K562 (cell line): ENCODE data around the gene NFE2. TPM values are rescaled to one million over a fixed set of nuclear protein-coding genes. Genes with fewer than 3 reads are reported as not detected.

ENCODE experiments used
- NFIX ChIP-seq: fragments of 250-450 bp; sonication (Bioruptor Pico); IDR thresholded peaks from 2 replicates; pipeline ENCODE4 v1.4.0; 2020; ENCODE audit warnings: low read depth, mild to moderate bottlenecking, moderate library complexity
- SNRNP70 ChIP-seq: fragments of 200-400 bp; formaldehyde crosslinking; optimal IDR thresholded peaks from 2 replicates; pipeline ENCODE3; 2017; ENCODE audit warnings: low read depth, low read length
- ZKSCAN8 ChIP-seq: fragments of 200-800 bp; sonication (Bioruptor generic); IDR thresholded peaks from 2 replicates; pipeline ENCODE4 v1.6.1; 2016; ENCODE audit warnings: missing genetic modification characterization, missing compliant biosample characterization
- polyA plus RNA-seq, 8 experiments: library from polyadenylated mRNA; depleted of rRNA in 4 of 8; stranded (reverse) in 5 of 8; unstranded in 3 of 8; fragments of >200 nt; fragmentation: Nextera tagmentation in 2 of 8; fragmentation: Illumina TruSeq in 1 of 8; extraction: Ambion mirVana in 2 of 8; extraction: Trizol in 1 of 8; gene quantifications; 2 replicates each; pipeline versions ENCODE4 v1.2.1 to v1.2.3, GENCODE V29; 2011 to 2014; ENCODE audit warnings: inconsistent platforms in 1 of 8, missing spikeins in 1 of 8
- total RNA-seq, 7 experiments: library from RNA; depleted of rRNA in 6 of 7; stranded (reverse); fragments of >200 nt in 6 of 7; fragmentation: Illumina TruSeq in 2 of 7; extraction: Trizol in 2 of 7; gene quantifications; 2 replicates each; pipeline versions ENCODE4 v1.2.1 to v1.2.3, GENCODE V29; 2011 to 2021; ENCODE audit warnings: low replicate concordance in 1 of 7
- TF ChIP-seq, protein P1 (sequence below): fragments of 200-600 bp; sonication (generic); IDR thresholded peaks from one replicate; pipeline ENCODE4 v1.6.1; 2012; ENCODE audit warnings: mild to moderate bottlenecking, low read depth, low read length, inconsistent platforms
- TF ChIP-seq, protein P2 (sequence below): fragments of 250-450 bp; sonication (Bioruptor Pico); IDR thresholded peaks from 2 replicates; pipeline ENCODE4 v1.5.0; 2021; ENCODE audit warnings: mild to moderate bottlenecking, moderate library complexity
- TF ChIP-seq, protein P3 (sequence below): fragments of 250-450 bp; sonication (Bioruptor Pico); IDR thresholded peaks from 2 replicates; pipeline ENCODE4 v1.4.0; 2020; ENCODE audit warnings: borderline replicate concordance
- TF ChIP-seq, protein P4 (sequence below): IDR thresholded peaks from 2 replicates; pipeline ENCODE4 v1.6.1; 2016; ENCODE audit warnings: missing genetic modification characterization, missing compliant biosample characterization

Gene NFE2
- total and polyA plus RNA-seq, 9 of the 15 experiments (the other 6 are each of a cell fraction or from before 2014, with no cell fraction given) = 12.3 to 282 (median 208) TPM

DNA sequence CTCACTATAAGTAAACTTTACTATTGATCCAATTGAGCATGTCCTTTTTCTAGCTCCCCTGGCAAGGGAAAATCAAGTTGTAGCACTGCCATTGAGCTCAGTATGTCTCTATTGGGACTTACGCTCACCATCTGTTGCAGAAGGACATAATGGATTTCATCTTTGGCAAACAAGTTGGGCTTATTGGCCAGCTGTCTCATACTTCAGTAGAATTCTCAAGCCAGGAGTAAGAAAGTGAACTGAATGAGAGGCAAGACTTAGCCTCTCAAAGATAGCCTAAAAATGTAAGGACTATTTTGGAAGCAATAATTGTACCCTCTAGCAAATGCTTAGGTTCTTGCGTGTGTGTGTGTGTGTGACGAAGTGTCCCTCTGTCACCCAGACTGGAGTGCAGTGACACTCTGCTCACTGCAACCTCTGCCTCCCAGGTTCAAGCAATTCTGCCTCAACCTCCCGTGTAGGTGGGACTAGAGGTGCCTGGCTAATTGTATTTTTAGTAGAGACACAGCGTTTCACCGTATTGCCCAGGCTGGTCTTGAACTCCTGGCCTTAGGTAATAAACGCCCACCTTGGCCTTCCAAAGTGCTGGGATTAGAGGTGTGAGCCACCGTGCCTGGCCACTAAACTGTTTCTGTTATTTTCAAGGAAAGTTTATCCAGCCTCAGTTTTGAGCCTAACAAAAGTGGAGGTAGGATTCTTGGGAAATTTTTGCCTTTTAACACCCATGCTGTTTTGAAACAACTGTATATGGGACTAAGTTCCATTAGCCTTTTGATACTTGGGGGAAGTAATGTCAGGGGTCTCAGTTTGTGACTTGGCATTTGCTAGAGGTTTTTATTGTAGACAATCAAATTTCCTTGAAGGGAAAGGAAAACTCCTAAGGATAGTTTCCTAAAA, 13.3 kb downstream of the NFE2 start (continued):
- TF ChIP-seq, protein P1, sequence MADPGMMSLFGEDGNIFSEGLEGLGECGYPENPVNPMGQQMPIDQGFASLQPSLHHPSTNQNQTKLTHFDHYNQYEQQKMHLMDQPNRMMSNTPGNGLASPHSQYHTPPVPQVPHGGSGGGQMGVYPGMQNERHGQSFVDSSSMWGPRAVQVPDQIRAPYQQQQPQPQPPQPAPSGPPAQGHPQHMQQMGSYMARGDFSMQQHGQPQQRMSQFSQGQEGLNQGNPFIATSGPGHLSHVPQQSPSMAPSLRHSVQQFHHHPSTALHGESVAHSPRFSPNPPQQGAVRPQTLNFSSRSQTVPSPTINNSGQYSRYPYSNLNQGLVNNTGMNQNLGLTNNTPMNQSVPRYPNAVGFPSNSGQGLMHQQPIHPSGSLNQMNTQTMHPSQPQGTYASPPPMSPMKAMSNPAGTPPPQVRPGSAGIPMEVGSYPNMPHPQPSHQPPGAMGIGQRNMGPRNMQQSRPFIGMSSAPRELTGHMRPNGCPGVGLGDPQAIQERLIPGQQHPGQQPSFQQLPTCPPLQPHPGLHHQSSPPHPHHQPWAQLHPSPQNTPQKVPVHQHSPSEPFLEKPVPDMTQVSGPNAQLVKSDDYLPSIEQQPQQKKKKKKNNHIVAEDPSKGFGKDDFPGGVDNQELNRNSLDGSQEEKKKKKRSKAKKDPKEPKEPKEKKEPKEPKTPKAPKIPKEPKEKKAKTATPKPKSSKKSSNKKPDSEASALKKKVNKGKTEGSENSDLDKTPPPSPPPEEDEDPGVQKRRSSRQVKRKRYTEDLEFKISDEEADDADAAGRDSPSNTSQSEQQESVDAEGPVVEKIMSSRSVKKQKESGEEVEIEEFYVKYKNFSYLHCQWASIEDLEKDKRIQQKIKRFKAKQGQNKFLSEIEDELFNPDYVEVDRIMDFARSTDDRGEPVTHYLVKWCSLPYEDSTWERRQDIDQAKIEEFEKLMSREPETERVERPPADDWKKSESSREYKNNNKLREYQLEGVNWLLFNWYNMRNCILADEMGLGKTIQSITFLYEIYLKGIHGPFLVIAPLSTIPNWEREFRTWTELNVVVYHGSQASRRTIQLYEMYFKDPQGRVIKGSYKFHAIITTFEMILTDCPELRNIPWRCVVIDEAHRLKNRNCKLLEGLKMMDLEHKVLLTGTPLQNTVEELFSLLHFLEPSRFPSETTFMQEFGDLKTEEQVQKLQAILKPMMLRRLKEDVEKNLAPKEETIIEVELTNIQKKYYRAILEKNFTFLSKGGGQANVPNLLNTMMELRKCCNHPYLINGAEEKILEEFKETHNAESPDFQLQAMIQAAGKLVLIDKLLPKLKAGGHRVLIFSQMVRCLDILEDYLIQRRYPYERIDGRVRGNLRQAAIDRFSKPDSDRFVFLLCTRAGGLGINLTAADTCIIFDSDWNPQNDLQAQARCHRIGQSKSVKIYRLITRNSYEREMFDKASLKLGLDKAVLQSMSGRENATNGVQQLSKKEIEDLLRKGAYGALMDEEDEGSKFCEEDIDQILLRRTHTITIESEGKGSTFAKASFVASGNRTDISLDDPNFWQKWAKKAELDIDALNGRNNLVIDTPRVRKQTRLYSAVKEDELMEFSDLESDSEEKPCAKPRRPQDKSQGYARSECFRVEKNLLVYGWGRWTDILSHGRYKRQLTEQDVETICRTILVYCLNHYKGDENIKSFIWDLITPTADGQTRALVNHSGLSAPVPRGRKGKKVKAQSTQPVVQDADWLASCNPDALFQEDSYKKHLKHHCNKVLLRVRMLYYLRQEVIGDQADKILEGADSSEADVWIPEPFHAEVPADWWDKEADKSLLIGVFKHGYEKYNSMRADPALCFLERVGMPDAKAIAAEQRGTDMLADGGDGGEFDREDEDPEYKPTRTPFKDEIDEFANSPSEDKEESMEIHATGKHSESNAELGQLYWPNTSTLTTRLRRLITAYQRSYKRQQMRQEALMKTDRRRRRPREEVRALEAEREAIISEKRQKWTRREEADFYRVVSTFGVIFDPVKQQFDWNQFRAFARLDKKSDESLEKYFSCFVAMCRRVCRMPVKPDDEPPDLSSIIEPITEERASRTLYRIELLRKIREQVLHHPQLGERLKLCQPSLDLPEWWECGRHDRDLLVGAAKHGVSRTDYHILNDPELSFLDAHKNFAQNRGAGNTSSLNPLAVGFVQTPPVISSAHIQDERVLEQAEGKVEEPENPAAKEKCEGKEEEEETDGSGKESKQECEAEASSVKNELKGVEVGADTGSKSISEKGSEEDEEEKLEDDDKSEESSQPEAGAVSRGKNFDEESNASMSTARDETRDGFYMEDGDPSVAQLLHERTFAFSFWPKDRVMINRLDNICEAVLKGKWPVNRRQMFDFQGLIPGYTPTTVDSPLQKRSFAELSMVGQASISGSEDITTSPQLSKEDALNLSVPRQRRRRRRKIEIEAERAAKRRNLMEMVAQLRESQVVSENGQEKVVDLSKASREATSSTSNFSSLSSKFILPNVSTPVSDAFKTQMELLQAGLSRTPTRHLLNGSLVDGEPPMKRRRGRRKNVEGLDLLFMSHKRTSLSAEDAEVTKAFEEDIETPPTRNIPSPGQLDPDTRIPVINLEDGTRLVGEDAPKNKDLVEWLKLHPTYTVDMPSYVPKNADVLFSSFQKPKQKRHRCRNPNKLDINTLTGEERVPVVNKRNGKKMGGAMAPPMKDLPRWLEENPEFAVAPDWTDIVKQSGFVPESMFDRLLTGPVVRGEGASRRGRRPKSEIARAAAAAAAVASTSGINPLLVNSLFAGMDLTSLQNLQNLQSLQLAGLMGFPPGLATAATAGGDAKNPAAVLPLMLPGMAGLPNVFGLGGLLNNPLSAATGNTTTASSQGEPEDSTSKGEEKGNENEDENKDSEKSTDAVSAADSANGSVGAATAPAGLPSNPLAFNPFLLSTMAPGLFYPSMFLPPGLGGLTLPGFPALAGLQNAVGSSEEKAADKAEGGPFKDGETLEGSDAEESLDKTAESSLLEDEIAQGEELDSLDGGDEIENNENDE = peak; percentile 34
- TF ChIP-seq, protein P2, sequence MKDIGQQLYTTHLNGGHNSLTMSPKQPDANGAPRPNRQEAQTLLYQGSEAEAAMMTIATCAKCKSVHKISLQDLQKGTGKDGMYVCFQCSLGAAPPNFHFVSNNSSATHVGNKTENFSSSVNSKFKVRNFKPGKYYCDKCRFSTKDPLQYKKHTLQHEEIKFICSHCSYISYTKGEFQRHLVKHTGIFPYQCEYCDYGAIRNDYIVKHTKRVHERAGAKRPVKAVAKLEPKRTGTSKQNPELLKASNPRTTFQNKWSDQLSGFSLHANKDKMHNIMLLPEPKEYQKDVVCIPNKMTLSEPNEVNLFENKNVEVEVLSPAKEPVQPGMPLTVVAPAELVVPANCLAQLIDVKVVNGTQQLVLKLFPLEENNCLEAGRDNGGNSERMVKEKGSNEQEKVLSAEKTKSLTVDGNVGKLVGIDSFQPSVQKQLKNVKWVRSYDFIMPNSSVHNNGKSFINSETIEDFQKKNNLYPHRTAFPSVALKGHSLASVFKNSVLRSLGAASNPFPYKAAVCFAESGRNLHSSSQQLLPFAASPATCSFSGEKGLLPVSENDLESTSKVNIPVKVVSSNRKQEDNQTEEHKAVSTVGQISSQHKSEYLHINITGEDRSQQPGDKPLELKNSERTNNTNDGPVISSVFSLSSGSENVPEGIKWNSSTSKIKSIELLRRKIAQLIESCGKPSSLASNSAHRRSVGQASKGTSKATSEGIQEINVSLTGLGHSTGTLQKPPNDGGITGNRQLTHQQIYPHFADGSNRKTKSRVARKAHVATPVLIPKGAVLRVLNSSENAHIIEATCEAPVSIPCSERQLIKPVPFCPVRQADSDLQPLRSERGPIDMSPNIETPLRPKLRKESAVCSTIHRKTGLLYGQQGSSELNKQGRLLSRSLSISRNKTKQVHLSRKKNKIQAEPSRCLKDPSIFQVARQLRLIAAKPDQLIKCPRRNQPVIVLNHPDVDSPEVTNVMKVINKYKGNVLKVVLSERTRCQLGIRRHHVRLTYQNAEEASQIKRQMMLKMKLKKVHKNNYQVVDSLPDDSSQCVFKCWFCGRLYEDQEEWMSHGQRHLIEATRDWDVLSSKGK = no peak
- TF ChIP-seq, protein P3, sequence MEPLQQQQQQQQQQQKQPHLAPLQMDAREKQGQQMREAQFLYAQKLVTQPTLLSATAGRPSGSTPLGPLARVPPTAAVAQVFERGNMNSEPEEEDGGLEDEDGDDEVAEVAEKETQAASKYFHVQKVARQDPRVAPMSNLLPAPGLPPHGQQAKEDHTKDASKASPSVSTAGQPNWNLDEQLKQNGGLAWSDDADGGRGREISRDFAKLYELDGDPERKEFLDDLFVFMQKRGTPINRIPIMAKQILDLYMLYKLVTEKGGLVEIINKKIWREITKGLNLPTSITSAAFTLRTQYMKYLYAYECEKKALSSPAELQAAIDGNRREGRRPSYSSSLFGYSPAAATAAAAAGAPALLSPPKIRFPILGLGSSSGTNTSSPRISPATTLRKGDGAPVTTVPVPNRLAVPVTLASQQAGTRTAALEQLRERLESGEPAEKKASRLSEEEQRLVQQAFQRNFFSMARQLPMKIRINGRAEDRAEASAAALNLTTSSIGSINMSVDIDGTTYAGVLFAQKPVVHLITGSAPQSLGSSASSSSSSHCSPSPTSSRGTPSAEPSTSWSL (CRISPR knock-in tag) = no peak
- TF ChIP-seq NFIX (no peak), SNRNP70 (no peak), ZKSCAN8 (CRISPR knock-in tag) (no peak)
- TF ChIP-seq, protein P4, sequence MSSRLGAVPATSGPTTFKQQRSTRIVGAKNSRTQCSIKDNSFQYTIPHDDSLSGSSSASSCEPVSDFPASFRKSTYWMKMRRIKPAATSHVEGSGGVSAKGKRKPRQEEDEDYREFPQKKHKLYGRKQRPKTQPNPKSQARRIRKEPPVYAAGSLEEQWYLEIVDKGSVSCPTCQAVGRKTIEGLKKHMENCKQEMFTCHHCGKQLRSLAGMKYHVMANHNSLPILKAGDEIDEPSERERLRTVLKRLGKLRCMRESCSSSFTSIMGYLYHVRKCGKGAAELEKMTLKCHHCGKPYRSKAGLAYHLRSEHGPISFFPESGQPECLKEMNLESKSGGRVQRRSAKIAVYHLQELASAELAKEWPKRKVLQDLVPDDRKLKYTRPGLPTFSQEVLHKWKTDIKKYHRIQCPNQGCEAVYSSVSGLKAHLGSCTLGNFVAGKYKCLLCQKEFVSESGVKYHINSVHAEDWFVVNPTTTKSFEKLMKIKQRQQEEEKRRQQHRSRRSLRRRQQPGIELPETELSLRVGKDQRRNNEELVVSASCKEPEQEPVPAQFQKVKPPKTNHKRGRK (tag) = no peak
